Endothelial cell of hepatic sinusoid (primary cell): ENCODE measurements around the gene PAX6.

ENCODE experiments used
- in situ Hi-C: cut with HindIII; loops from 2 replicates; pipeline ENCODE4 v1.10.0; 2017; ENCODE audit warnings: low sequenced_read_pairs

PAX6 gene

GRCh38 chr11:31798554-31799434 lies 12.3 kb downstream of the PAX6 start:
- in situ Hi-C loops = no loop called here

- in situ Hi-C loops = no loop called here
These were observed 13.0 kb downstream of the PAX6 start for GRCh38 chr11:31798057-31798553.

DNA sequence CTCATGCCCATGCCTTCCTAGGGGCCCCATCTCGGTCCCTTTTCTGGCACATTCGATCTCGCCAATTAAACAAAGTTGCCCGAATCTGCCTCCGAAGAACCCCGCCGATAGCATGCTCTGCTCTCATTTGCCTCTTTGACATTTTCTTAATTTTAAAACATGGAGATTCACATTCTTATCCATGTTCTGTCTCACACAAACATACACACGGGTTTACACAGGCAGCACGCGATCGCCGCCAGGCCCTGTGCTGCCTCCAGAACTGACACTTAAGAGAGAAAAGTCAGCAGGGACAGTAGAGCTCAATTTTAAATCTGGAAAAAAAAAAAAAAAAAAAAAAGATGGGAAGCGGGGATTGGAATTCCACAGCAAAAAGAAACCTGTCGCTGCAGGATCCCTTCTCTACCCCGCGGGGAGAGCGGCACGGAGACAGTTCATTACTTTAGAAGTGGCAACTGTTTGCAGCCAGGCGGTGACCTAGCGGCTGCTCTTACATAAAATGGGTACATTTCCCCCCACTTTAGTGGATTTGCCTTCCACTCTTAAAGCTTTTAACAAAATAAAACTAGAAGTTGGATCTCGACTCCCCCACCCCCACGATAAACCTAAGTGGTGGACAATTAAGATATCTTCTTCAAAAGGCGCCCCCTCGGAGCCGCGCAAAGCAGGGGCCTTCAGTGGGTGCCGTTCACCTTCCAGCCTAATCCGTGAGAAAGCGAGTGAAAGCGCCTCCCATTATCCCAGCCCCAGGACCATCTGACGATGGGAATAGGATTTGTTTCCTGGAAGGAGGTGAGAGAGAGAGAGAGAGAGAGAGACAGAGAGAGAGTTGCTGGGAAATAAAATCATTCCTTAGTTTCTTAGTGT lies 13.7 kb downstream of the PAX6 start:
- in situ Hi-C loops = no loop called here

DNA sequence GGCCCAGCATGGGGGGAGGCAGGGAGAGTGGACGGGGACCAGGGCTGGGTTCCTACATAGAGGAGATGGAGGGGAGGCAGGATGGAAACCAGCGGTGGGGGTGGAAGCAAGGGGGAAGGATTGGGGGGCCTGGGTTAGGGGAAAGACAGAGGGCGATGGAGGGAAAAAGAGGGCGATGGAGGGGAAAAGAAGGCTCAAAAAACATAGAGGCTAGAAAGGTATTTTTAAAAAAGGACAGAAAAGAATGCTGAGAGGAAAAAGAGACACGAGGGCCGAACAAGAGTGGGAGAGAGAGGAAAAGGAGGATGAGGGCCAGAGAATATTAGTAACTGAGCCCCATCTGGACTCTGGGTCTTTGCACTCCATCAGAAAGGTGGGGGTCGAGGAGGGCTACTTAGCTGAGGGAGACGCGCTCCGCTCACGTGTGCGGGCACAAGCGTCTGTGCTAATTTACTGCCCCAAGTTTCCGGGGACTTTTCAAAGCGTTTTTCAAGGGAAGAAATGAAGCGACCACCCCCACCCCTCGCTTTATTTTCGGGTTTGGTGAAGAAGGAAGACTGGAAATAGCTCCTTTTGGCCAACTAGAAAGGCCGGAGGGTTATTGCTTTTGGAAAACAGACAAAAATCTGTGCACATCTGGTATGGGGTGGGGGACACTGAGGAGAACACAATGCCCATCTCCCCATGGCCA lies 14.5 kb downstream of the PAX6 start:
- in situ Hi-C loops = no loop called here

- in situ Hi-C loops = no loop called here
These were observed 15.2 kb downstream of the PAX6 start for GRCh38 chr11:31795706-31796498.

- in situ Hi-C loops = no loop called here
These were observed 16.6 kb downstream of the PAX6 start for GRCh38 chr11:31794548-31794947.

DNA sequence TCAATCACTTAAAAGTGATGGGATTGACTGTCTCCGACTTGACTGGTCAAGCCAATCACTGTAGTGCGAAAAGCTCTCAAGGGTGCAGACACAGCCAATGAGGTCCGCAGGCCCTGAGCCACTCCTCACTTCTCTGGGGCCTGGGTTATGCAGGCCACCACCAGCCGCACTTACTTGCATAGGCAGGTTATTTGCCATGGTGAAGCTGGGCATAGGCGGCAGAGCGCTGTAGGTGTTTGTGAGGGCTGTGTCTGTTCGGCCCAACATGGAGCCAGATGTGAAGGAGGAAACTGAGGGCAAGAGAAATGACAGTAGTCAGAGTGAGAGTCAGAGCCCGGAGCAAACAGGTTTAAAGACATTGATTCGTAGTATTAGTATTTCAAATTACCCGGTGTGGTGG lies 17.9 kb downstream of the PAX6 start:
- in situ Hi-C loops = no loop called here

DNA sequence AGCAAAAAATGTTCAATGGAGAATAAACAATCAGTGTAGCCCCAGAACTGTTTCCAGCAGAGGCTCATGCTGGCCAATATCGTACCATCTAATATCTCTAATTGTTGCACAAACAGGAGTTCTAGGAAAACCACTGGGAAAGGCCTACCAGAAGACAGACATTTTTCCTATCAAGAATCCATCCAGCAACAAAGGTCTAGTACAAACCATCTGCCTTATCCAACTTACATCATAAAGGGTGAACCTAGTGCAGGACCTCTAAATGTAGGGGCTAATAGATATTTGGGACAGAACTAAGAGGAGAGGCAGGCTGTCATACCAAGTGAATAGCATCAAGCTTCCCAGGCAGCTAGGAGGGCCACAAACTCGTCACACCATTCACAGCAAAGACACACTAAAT lies 18.7 kb downstream of the PAX6 start:
- in situ Hi-C loops = no loop called here

- in situ Hi-C loops = no loop called here
These were observed 19.1 kb downstream of the PAX6 start for GRCh38 chr11:31792036-31792435.

GRCh38 chr11:31790649-31791048 lies 20.5 kb downstream of the PAX6 start:
- in situ Hi-C loops = no loop called here

DNA sequence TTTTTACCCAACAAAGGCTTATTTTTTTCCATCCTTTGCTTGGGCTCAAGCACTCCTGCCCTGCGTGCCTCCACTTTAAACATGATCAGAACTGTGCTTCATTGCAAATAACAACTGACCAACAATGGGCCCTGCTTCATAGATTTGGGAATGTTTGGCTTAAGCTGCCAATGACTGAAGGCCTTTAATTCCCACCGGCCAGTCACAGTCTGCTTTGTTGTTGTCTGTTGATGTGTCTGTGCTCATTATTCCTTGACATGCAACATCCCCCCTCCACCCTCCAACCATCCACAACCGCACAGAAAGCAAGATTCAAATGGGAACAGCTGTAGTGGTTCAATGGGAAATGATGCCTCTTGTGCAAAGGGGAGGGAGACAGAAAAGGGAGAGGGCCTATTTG lies 23.0 kb downstream of the PAX6 start:
- in situ Hi-C loops = no loop called here

GRCh38 chr11:31786996-31787685 lies 24.0 kb downstream of the PAX6 start:
- in situ Hi-C loops = no loop called here

- in situ Hi-C loops = no loop called here
These were observed 26.5 kb downstream of the PAX6 start for GRCh38 chr11:31784611-31785010.

DNA sequence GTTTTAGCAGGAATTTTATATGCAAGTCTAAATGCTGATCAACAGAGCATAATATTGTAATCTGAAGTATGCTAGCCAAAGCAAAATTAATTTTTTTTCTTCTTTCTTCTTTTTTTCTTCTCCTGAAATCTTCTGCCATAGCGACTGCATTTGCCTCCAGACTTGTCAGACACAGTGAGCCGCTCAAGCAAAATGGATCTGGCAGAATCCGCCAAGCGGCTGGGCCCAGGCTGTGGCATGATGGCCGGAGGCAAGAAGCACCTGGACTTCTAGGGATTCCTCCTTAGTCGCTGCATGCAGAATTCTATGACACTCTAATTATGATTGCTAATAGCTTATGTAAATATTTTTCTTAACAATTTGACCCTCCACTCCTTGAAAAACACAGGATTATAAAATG lies 27.9 kb downstream of the PAX6 start:
- in situ Hi-C loops = no loop called here

- in situ Hi-C loops = no loop called here
These were observed 28.9 kb downstream of the PAX6 start for GRCh38 chr11:31782257-31782656.

- in situ Hi-C loops = no loop called here
These were observed 30.6 kb downstream of the PAX6 start for GRCh38 chr11:31780480-31780971.

- in situ Hi-C loops = no loop called here
These were observed 31.0 kb downstream of the PAX6 start for GRCh38 chr11:31780078-31780477.

DNA sequence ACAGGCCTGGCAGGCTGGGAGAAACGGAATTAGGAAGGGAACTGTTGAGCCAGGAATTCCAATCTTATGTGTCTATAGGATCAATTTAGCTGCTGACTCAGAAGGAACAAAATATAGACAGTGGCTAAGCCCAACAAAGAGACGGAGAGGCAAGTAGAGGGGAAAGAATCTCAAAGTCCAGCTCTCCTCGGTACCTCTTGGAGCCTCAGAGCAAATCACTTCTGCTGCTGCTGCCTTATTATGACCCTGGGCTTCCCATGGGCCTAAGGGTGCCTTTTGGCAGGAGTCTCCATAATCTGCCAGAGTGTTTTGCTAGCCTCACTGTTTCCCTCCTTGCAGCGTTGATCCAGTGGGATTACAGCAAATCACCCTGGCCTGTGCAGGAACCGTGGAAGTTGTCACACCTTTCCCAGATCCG lies 31.7 kb downstream of the PAX6 start:
- in situ Hi-C loops = no loop called here

- in situ Hi-C loops = no loop called here
These were observed 38.7 kb downstream of the PAX6 start for GRCh38 chr11:31772412-31772811.
